ENCODE data around the gene ZNF143.

Gene ZNF143

GRCh38 chr11:9577556-9577955 lies 116.7 kb downstream of the ZNF143 start:
- Histone ChIP-seq H3K36me3 (ENCODE audit: control insufficient read depth, insufficient read depth, low read length) (peaks cover 75% of the 10 kb centered on the region), H3K9me3 (ENCODE audit: control insufficient read depth, insufficient read depth, low read length) (no peaks in the 10 kb centered on the region), H3K27me3 (ENCODE audit: control insufficient read depth, insufficient read depth, low read length) (no peaks in the 10 kb centered on the region), H3K27ac (ENCODE audit: low read depth, low read length) (peak overlapping the region; percentile 95), H3K4me1 (ENCODE audit: control insufficient read depth, insufficient read depth, low read length) (peaks cover 16% of the 10 kb centered on the region), H3K9ac (ENCODE audit: low read depth, low read length) (no peak overlapping the region; the same call in 1 of the 2 replicates), H3K4me3 (ENCODE audit: low read depth, low read length) (peak overlapping the region; percentile 93)

Measured in HUES48 (cell line).